Esophagus squamous epithelium (tissue), 4 donors: ENCODE measurements around the gene FILIP1L.

Source experiments
- POLR2A ChIP-seq, 4 donors: fragments of 450-650 bp; IDR thresholded peaks; one replicate each; pipeline ENCODE4 v1.6.1; 2017; ENCODE audit warnings: antibody characterized with exemption in 4 of 4, mild to moderate bottlenecking in 4 of 4, moderate library complexity in 3 of 4
- TF ChIP-seq, protein P1 (sequence below), 6 experiments: fragments of 450-650 bp in 4 of 6; fragments of 200-600 bp in 2 of 6; sonication (generic) in 2 of 6; IDR thresholded peaks; one replicate each; pipeline ENCODE4 v1.5.1; 2016 to 2019; ENCODE audit warnings: antibody characterized with exemption in 6 of 6, mild to moderate bottlenecking in 4 of 6, moderate library complexity in 4 of 6

DNA sequence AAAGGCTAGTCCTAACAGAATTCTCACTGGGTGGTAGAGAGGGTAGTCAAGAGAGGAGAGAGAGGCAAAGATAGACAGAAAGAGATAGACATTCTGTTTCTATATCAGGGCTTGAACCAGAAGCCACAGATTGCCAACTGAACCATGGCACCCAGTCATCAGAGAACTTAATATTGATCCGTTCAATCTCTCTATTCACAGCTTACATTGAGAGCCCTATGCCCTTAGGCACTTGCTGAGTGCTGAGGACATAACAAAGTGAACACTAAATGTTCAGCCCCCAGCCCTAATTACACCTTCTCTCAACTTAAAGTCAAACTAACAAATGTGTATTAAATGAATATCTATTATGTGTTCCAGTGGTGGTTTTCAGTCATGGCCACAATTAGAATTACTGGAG lies 124.1 kb downstream of the FILIP1L start:
- TF ChIP-seq POLR2A (IDR thresholded peaks at IDR 0.05), result no peak
- TF ChIP-seq, protein P1, sequence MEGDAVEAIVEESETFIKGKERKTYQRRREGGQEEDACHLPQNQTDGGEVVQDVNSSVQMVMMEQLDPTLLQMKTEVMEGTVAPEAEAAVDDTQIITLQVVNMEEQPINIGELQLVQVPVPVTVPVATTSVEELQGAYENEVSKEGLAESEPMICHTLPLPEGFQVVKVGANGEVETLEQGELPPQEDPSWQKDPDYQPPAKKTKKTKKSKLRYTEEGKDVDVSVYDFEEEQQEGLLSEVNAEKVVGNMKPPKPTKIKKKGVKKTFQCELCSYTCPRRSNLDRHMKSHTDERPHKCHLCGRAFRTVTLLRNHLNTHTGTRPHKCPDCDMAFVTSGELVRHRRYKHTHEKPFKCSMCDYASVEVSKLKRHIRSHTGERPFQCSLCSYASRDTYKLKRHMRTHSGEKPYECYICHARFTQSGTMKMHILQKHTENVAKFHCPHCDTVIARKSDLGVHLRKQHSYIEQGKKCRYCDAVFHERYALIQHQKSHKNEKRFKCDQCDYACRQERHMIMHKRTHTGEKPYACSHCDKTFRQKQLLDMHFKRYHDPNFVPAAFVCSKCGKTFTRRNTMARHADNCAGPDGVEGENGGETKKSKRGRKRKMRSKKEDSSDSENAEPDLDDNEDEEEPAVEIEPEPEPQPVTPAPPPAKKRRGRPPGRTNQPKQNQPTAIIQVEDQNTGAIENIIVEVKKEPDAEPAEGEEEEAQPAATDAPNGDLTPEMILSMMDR (IDR thresholded peaks at IDR 0.05), result no peak
